Sigmoid colon (tissue), 4 donors: Measurements from ENCODE around the gene TSPAN17.

ENCODE experiments used
- CTCF ChIP-seq, 4 experiments: fragments of 450-650 bp in 3 of 4; fragments of 200-600 bp in 1 of 4; IDR thresholded peaks; one replicate each; pipeline ENCODE4 v1.5.1; 2016 to 2019; ENCODE audit warnings: antibody characterized with exemption in 4 of 4, mild to moderate bottlenecking in 3 of 4, moderate library complexity in 2 of 4
- EP300 ChIP-seq, 4 donors: sonication (generic); formaldehyde crosslinking; IDR thresholded peaks; one replicate each; pipeline ENCODE4 v1.6.1; 2017; ENCODE audit warnings: antibody characterized with exemption in 4 of 4
- POLR2A ChIP-seq, 2 donors: fragments of 450-650 bp; IDR thresholded peaks; one replicate each; pipeline ENCODE4 v1.6.1; 2016; ENCODE audit warnings: antibody characterized with exemption in 2 of 2, mild to moderate bottlenecking in 2 of 2, moderate library complexity in 2 of 2
- POLR2AphosphoS5 ChIP-seq, 4 donors: sonication (generic); formaldehyde crosslinking; IDR thresholded peaks; one replicate each; pipeline ENCODE4 v1.6.1; 2017; ENCODE audit warnings: antibody characterized with exemption in 4 of 4

- TF ChIP-seq CTCF (IDR thresholded peaks at IDR 0.05) (no peak), POLR2A (IDR thresholded peaks at IDR 0.05) (no peak), EP300 (IDR thresholded peaks at IDR 0.05) (no peak), POLR2AphosphoS5 (IDR thresholded peaks at IDR 0.05) (no peak)
These were observed 17.2 kb upstream of the TSPAN17 start, which contains the start of the genes EIF4E1B and SNCB for GRCh38 chr5:176629853-176630680.
